HEK293 (cell line): Measurements from ENCODE around the gene FILIP1.

Experiments
- CTCF ChIA-PET: fragments of 350-600 bp; formaldehyde crosslinking; extraction: SDS; loops from one replicate; lab custom pipeline; 2021; ENCODE audit warnings: antibody characterized with exemption; lab: Yijun Ruan, JAX
- POLR2A ChIA-PET: fragments of 300-600 bp; formaldehyde crosslinking; extraction: SDS; loops from one replicate; lab custom pipeline; 2020; ENCODE audit warnings: antibody characterized with exemption, inconsistent platforms; lab: Yijun Ruan, JAX
- H3K27ac ChIP-seq: fragments of 200-500 bp; sonication (Bioruptor generic); 2 replicates; pipeline ENCODE4 v1.5.1; 2014; ENCODE audit warnings: low read depth, low read length, control low read depth, inconsistent platforms; ENCODE audit errors: extremely low read depth
- H3K36me3 ChIP-seq, 2 experiments: fragments of 200-500 bp in 1 of 2; sonication (Bioruptor generic) in 1 of 2; 1 replicate in 1 of 2; 2 replicates in 1 of 2; pipeline ENCODE4 v1.5.1; 2014 to 2017; ENCODE audit warnings: inconsistent platforms in 2 of 2, low read length in 2 of 2; ENCODE audit not compliant: control insufficient read depth in 2 of 2, insufficient read depth in 1 of 2
- H3K4me1 ChIP-seq: fragments of 200-500 bp; sonication (Bioruptor generic); 2 replicates; pipeline ENCODE4 v1.5.1; 2014; ENCODE audit warnings: mild to moderate bottlenecking, low read length, inconsistent platforms; ENCODE audit not compliant: control insufficient read depth, insufficient read depth
- H3K4me3 ChIP-seq: 2 replicates; pipeline ENCODE4 v1.5.1; 2011; ENCODE audit warnings: low read depth, mild to moderate bottlenecking, control low read depth, low read length, moderate library complexity
- H3K9me3 ChIP-seq: fragments of 200-500 bp; sonication (Bioruptor generic); 2 replicates; pipeline ENCODE4 v1.5.1; 2014; ENCODE audit warnings: low read depth, low read length, inconsistent platforms; ENCODE audit not compliant: control insufficient read depth, insufficient read depth
- BCL11B ChIP-seq: fragments of 450-650 bp; formaldehyde crosslinking; IDR thresholded peaks from 2 replicates; pipeline ENCODE4 v1.5.1; 2016; ENCODE audit warnings: low read depth, missing biosample characterization, missing genetic modification characterization
- GLI2 ChIP-seq: fragments of 450-650 bp; formaldehyde crosslinking; IDR thresholded peaks from 2 replicates; pipeline ENCODE4; 2017; ENCODE audit warnings: missing biosample characterization, missing genetic modification characterization, low read depth, borderline replicate concordance
- KLF10 ChIP-seq: fragments of 450-650 bp; IDR thresholded peaks from 2 replicates; pipeline ENCODE4 v1.5.1; 2018; ENCODE audit warnings: missing biosample characterization, mild to moderate bottlenecking, missing genetic modification characterization
- KLF16 ChIP-seq: fragments of 450-650 bp; formaldehyde crosslinking; IDR thresholded peaks from 2 replicates; pipeline ENCODE4 v1.5.1; 2017; ENCODE audit warnings: missing biosample characterization, missing genetic modification characterization
- KLF7 ChIP-seq: fragments of 450-650 bp; formaldehyde crosslinking; IDR thresholded peaks from 2 replicates; pipeline ENCODE4 v1.5.1; 2016; ENCODE audit warnings: missing biosample characterization, missing genetic modification characterization, borderline replicate concordance
- OVOL3 ChIP-seq: fragments of 450-650 bp; formaldehyde crosslinking; IDR thresholded peaks from 2 replicates; pipeline ENCODE4 v1.5.1; 2016; ENCODE audit warnings: missing biosample characterization, missing genetic modification characterization
- PRDM10 ChIP-seq: fragments of 450-650 bp; formaldehyde crosslinking; IDR thresholded peaks from 2 replicates; pipeline ENCODE4 v1.5.1; 2016; ENCODE audit warnings: missing biosample characterization, missing genetic modification characterization
- ZBTB17 ChIP-seq: fragments of 450-650 bp; formaldehyde crosslinking; IDR thresholded peaks from 2 replicates; pipeline ENCODE4 v1.5.1; 2016; ENCODE audit warnings: missing biosample characterization, missing genetic modification characterization
- ZNF121 ChIP-seq: fragments of 450-650 bp; formaldehyde crosslinking; IDR thresholded peaks from 2 replicates; pipeline ENCODE4 v1.5.1; 2016; ENCODE audit warnings: missing biosample characterization, missing genetic modification characterization
- ZNF132 ChIP-seq: fragments of 450-650 bp; formaldehyde crosslinking; IDR thresholded peaks from 2 replicates; pipeline ENCODE4 v1.5.1; 2017; ENCODE audit warnings: missing biosample characterization, missing genetic modification characterization, borderline replicate concordance
- ZNF266 ChIP-seq: fragments of 450-650 bp; formaldehyde crosslinking; IDR thresholded peaks from 2 replicates; pipeline ENCODE4 v1.5.1; 2016; ENCODE audit warnings: missing biosample characterization, missing genetic modification characterization, low read depth
- ZNF274 ChIP-seq, 2 experiments: fragments of 200-500 bp in 1 of 2; fragments of 450-650 bp in 1 of 2; sonication (Bioruptor generic) in 1 of 2; formaldehyde crosslinking in 1 of 2; IDR thresholded peaks; 2 replicates each; pipeline versions ENCODE4 v1.5.1 to v1.6.1; 2014 to 2016; ENCODE audit warnings: borderline replicate concordance in 1 of 2, inconsistent platforms in 1 of 2, low read length in 1 of 2, missing biosample characterization in 1 of 2, missing genetic modification characterization in 1 of 2
- ZNF292 ChIP-seq: fragments of 450-650 bp; formaldehyde crosslinking; IDR thresholded peaks from 2 replicates; pipeline ENCODE4 v1.5.1; 2016; ENCODE audit warnings: low read depth, missing biosample characterization, missing genetic modification characterization, borderline replicate concordance
- ZNF518A ChIP-seq: fragments of 450-650 bp; formaldehyde crosslinking; conservative IDR thresholded peaks from 2 replicates; pipeline ENCODE4 v1.5.1; 2016; ENCODE audit warnings: low read depth, missing biosample characterization, missing genetic modification characterization
- ZNF792 ChIP-seq: fragments of 450-650 bp; formaldehyde crosslinking; IDR thresholded peaks from 2 replicates; pipeline ENCODE4 v1.5.1; 2016; ENCODE audit warnings: missing biosample characterization, missing genetic modification characterization
- ZSCAN5A ChIP-seq: fragments of 450-650 bp; formaldehyde crosslinking; IDR thresholded peaks from 2 replicates; pipeline ENCODE4 v1.5.1; 2016; ENCODE audit warnings: missing biosample characterization, missing genetic modification characterization

The FILIP1 gene

GRCh38 chr6:75499640-75500039 lies 6.0 kb upstream of the FILIP1 start:
- Histone ChIP-seq H3K9me3 (no peaks in the 10 kb centered on the region), H3K4me3 (no peak overlapping the region), H3K27ac (no peak overlapping the region), H3K36me3 (no peaks in the 10 kb centered on the region), H3K4me1 (0 out of 2 replicates have a peak, but pooled peaks cover 2% of the 10 kb centered on the region)
- TF ChIP-seq ZBTB17 (tag by site-specific recombination) (no peak), ZNF121 (no peak), KLF16 (tag by site-specific recombination) (no peak), ZSCAN5A (tag by site-specific recombination) (no peak), OVOL3 (no peak), ZNF266 (tag by site-specific recombination) (no peak)
- ChIA-PET POLR2A (no interaction called here), CTCF (interaction anchor here (1.1 kb wide), 1 partner anchor 10 kb away, joined by 3 read pairs; no protein-coding TSS in a partner anchor)

GRCh38 chr6:75498862-75499261 lies 5.3 kb upstream of the FILIP1 start:
- H3K4me1 ChIP-seq = 0 out of 2 replicates have a peak, but pooled peaks cover 2% of the 10 kb centered on the region
- no peaks in the 10 kb centered on the region for H3K36me3 ChIP-seq
- no peak overlapping the region for H3K4me3 ChIP-seq
- POLR2A ChIA-PET = no interaction called here
- TF ChIP-seq KLF7 (tag by site-specific recombination) (no peak), ZNF292 (tag by site-specific recombination) (no peak), KLF10 (tag by site-specific recombination) (no peak), PRDM10 (tag by site-specific recombination) (no peak), BCL11B (no peak), GLI2 (tag by site-specific recombination) (no peak), ZNF132 (tag by site-specific recombination) (no peak), ZNF792 (no peak), ZNF518A (no peak), ZBTB17 (tag by site-specific recombination) (no peak), ZNF274 (IDR thresholded peaks at IDR 0.05; ENCODE audit: low read length) (no peak), ZNF274 (tag by site-specific recombination; IDR thresholded peaks at IDR 0.05; ENCODE audit: borderline replicate concordance) (no peak)
- CTCF ChIA-PET = no interaction called here
- H3K27ac ChIP-seq = no peak overlapping the region
- H3K9me3 ChIP-seq = no peaks in the 10 kb centered on the region
